DMS53 treated with DMSO at 0.1 percent for 48 hours (cell line): ENCODE results near the gene NXNL1.
A peak's percentile ranks its signal among the peaks of the same experiment; 100 is the strongest.
"Not testable (repeated sequence)": the region's sequence is repeated elsewhere in the genome, so short reads cannot be mapped to it uniquely, and the experiment has no call there.

Experiments
- DNase-seq: peaks from one replicate; lab custom pipeline; 2025; ENCODE audit not compliant: unreplicated experiment; lab: John Stamatoyannopoulos, UW

Gene NXNL1

GRCh38 chr19:17460372-17461230 is at the start of gene NXNL1:
TSS of gene NXNL1 (minus strand) at chr19:17460926. CDS start at chr19:17460869, 57 bp downstream.
- no peak for DNase-seq

GRCh38 chr19:17508558-17508933 is 47.8 kb upstream of the NXNL1 start:
- not testable (repeated sequence) for DNase-seq

DNA sequence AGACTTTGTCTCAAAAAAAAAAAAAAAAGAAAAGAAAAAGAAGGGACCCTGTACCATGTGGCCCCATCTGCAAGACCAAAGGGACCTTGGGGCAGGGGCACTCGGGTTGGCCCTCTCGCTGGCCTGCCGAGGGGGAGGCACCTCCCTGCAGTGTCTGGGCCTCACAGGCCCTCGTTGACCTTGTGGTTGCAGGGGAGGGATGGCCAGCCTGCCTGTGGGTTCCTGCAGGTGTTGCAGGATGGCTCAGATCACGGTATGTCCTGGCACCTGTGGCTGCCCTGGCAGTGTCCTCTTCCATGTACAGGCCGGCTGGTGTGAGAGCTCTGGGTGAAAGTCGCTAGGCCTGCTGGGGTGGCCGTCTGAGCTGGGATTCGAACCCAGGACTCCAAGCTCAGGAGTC is 46.0 kb upstream of the NXNL1 start:
- no peak for DNase-seq

DNA sequence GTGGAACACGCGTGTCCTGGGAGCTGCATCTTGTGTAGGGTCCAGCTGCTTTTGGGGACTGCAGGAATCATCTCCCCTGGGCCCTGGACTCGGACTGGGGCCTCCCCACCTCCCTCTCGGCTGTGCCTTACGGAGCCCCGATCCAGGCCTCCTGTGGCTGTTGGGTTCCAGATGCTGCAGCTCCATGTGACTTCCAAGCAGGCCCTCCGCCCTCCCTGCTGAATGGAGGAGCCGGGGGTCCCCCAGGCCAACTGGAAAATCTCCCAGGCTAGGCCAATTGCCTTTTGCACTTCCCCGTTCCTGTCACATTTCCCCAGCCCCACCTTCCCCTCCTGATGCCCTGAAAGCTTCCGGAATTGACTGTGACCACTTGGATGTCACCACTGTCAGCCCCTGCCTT is 44.5 kb upstream of the NXNL1 start:
- DNase-seq, result no peak

GRCh38 chr19:17504456-17504855 is 43.7 kb upstream of the NXNL1 start:
- DNase-seq, result no peak

DNA sequence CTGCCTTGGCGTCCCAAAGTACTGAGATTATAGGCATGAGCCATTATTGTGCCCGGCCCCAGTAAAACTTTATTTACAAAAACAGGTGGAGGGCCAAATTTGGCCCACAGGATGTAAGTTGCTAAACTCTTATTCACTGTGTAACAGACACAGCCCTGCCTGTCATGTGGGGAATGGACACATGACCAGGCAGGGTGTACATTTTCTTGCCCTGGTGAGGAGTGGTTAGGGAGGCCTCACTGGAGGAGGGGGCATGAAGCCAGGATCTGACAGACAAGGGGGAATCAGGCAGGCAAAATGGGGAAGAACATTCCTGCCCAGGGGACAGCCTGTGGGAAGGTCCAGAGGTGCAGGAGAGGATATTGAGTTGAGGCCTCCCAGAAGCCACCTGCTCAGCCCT is 43.3 kb upstream of the NXNL1 start:
- DNase-seq, result no peak

DNA sequence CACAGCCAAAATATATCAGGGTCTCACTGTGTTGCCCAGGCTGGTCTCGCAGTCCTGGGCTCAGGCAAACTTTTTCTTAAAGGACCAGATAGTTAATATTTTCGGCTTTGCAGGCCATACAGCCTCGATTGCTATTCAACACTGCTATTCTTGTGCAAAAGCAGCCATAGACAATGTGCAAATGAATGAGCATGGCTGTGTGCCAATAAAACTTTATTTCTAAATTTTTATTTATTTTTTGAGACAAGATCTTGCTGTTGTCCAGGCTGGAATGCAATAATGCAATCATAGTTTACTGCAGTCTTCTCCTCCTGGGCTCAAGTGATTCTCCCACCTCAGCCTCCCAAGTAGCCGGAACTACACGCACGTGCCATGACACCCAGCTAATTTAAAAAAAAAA is 42.5 kb upstream of the NXNL1 start:
- no peak for DNase-seq

GRCh38 chr19:17500447-17501198 is 39.9 kb upstream of the NXNL1 start:
- DNase-seq, result no peak

GRCh38 chr19:17499648-17500446 is 39.1 kb upstream of the NXNL1 start:
- DNase-seq, result no peak

DNA sequence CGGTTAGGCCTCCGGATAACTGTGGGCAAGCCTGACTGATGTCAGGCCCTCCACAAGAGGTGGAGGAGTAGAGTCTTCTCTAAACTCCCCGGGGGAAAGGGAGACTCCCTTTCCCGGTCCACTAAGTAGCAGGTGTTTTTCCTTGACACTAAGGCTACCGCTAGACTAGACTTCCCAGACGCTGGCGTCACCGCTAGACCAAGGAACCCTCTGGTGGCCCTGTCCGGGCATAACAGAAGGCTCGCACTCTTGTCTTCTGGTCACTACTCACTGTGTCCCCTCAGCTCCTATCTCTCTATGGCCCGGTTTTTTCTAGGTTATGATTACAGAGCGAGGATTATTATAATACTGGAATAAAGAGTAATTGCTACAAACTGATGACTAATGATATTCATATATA is 38.3 kb upstream of the NXNL1 start:
- DNase-seq, result not testable (repeated sequence)

GRCh38 chr19:17497149-17497798 is 36.5 kb upstream of the NXNL1 start:
- DNase-seq, result no peak

- peak; percentile 44 for DNase-seq
Observed at GRCh38 chr19:17496337-17496997, 35.7 kb upstream of the NXNL1 start.

- no peak for DNase-seq
Observed at GRCh38 chr19:17495639-17496296, 35.0 kb upstream of the NXNL1 start.

DNA sequence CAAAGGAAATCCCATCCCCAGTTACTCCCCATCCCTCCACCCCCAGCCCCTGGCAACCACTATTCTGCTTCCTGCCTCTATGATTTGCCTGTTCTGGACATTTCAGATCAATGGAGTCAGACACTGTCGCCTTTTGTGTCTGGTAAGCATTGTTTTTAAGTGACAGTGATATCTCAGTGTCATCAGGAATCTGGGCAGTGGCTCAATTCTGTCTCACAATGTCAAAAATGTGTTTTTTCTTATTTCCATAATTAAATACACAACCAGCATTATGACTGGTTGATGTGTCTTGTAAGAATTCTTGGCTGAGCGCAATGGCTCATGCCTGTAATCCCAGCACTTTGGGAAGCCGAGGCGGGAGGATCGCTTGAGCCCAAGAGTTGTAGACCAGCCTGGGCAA is 30.6 kb upstream of the NXNL1 start:
- DNase-seq, result no peak

- DNase-seq, result no peak
Observed at GRCh38 chr19:17490411-17490810, 29.7 kb upstream of the NXNL1 start.

- DNase-seq, result no peak
Observed at GRCh38 chr19:17489392-17490030, 28.8 kb upstream of the NXNL1 start.

DNA sequence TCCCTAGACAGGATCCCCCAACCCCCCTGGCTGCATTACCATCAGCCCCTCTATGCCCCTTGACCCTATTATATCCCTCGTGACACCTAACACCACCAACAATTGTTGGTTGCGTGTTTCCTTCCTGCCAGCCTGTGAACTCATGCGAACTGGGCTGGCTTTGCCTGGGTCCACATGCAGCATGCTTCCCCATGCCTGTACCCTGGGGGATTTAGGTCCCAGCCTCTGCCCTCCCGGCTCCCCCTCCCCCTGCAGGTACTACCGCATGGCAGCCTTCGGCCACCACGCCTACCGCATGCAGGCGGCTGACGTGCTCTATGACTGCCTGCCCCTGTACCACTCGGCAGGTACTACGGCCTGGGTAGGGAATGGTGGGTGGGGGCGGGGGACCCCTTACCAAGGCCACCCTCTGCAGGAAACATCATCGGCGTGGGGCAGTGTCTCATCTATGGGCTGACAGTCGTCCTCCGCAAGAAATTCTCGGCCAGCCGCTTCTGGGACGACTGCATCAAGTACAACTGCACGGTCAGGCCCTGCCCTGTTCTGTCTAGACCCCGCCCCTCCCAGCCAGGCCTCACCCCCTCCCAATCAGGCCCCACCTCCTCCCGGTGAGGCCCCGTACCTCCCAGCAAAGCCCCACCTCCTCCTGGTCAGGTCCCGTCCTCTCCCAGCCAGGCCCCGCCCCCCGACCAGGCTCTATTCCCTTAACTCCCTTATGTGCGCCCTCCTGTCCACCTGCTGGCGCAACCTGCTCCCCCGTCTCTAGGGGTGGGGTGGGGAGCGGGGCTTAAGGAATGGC is 28.1 kb upstream of the NXNL1 start:
- DNase-seq, result peak; percentile 50

DNA sequence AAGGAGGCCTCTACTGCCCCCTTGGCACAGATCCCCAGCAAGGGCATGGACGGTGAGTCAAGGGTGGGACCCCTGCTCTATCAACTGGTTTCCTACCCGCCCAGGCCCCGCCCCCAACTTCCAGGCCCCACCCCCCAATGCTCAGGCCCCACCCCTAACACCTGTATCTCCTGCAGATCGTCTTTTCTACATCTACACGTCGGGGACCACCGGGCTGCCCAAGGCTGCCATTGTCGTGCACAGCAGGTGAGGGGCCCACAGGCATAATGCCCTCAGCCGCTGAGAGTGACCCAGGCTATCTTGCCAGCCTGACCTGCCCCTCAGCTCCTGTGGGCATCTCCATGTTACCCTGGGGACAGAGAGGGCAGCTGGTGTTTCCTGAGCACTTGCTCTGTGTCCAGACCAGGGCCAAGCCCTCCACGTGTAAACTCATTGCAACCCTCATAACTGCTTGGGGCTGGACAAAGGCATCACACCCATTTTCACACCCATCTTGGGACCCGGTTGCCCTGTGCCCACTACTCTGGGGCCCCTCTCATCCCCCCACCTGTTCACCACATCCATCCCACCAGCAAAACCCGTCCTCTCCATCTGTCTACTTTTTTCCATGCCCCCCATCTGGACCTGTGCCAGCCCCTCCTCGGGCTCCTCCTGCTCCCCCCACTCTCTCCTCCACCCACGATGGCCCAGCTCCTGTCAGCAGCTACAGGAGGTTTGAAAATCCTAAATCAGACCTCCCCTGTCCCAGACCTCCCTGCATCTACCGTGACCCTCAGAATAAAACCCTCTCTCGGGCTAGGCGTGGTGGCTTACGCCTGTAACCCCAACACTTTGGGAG is 26.8 kb upstream of the NXNL1 start:
- no peak for DNase-seq
